HL-60 (cell line): Measurements from ENCODE around the gene MATR3.

Experiments used
- GABPA ChIP-seq: IDR thresholded peaks from 2 replicates; pipeline ENCODE4 v1.6.1; 2012; ENCODE audit warnings: low read depth
- POLR2AphosphoS5 ChIP-seq: IDR thresholded peaks from 2 replicates; pipeline ENCODE4 v1.6.1; 2012; ENCODE audit warnings: low read depth
- SPI1 ChIP-seq: IDR thresholded peaks from 2 replicates; pipeline ENCODE4 v1.6.1; 2012; ENCODE audit warnings: low read depth, mild to moderate bottlenecking, borderline replicate concordance
- TF ChIP-seq, protein P1 (sequence below): IDR thresholded peaks from one replicate; pipeline ENCODE4 v1.5.1; 2011; ENCODE audit warnings: low read length, control low read depth, inconsistent platforms; ENCODE audit not compliant: insufficient read depth
- TF ChIP-seq, protein P2 (sequence below): IDR thresholded peaks from 2 replicates; pipeline ENCODE4 v1.6.1; 2012; ENCODE audit warnings: low read depth; ENCODE audit not compliant: insufficient replicate concordance

GRCh38 chr5:139295346-139296057 lies 2.0 kb downstream of the MATR3 start:
- TF ChIP-seq, protein P1, sequence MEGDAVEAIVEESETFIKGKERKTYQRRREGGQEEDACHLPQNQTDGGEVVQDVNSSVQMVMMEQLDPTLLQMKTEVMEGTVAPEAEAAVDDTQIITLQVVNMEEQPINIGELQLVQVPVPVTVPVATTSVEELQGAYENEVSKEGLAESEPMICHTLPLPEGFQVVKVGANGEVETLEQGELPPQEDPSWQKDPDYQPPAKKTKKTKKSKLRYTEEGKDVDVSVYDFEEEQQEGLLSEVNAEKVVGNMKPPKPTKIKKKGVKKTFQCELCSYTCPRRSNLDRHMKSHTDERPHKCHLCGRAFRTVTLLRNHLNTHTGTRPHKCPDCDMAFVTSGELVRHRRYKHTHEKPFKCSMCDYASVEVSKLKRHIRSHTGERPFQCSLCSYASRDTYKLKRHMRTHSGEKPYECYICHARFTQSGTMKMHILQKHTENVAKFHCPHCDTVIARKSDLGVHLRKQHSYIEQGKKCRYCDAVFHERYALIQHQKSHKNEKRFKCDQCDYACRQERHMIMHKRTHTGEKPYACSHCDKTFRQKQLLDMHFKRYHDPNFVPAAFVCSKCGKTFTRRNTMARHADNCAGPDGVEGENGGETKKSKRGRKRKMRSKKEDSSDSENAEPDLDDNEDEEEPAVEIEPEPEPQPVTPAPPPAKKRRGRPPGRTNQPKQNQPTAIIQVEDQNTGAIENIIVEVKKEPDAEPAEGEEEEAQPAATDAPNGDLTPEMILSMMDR, result no peak
- TF ChIP-seq GABPA (no peak), POLR2AphosphoS5 (no peak), SPI1 (no peak)
- TF ChIP-seq, protein P2, sequence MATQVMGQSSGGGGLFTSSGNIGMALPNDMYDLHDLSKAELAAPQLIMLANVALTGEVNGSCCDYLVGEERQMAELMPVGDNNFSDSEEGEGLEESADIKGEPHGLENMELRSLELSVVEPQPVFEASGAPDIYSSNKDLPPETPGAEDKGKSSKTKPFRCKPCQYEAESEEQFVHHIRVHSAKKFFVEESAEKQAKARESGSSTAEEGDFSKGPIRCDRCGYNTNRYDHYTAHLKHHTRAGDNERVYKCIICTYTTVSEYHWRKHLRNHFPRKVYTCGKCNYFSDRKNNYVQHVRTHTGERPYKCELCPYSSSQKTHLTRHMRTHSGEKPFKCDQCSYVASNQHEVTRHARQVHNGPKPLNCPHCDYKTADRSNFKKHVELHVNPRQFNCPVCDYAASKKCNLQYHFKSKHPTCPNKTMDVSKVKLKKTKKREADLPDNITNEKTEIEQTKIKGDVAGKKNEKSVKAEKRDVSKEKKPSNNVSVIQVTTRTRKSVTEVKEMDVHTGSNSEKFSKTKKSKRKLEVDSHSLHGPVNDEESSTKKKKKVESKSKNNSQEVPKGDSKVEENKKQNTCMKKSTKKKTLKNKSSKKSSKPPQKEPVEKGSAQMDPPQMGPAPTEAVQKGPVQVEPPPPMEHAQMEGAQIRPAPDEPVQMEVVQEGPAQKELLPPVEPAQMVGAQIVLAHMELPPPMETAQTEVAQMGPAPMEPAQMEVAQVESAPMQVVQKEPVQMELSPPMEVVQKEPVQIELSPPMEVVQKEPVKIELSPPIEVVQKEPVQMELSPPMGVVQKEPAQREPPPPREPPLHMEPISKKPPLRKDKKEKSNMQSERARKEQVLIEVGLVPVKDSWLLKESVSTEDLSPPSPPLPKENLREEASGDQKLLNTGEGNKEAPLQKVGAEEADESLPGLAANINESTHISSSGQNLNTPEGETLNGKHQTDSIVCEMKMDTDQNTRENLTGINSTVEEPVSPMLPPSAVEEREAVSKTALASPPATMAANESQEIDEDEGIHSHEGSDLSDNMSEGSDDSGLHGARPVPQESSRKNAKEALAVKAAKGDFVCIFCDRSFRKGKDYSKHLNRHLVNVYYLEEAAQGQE, result no peak
